Occipital lobe (tissue), 2 donors: ENCODE measurements around the gene RBMS3. TPM values are rescaled to one million over a fixed set of nuclear protein-coding genes. Genes with fewer than 3 reads are reported as not detected.

Source experiments
- DNase-seq: peaks from one replicate; lab custom pipeline; 2025; lab: John Stamatoyannopoulos, UW
- total RNA-seq: library from RNA; depleted of rRNA; stranded (reverse); fragments of >200 nt; gene quantifications from one replicate; pipeline ENCODE4 v1.2.3, GENCODE V29; 2014

Gene RBMS3
- total RNA-seq, 1 donor from 2014 or later, result 19.8 TPM

DNA sequence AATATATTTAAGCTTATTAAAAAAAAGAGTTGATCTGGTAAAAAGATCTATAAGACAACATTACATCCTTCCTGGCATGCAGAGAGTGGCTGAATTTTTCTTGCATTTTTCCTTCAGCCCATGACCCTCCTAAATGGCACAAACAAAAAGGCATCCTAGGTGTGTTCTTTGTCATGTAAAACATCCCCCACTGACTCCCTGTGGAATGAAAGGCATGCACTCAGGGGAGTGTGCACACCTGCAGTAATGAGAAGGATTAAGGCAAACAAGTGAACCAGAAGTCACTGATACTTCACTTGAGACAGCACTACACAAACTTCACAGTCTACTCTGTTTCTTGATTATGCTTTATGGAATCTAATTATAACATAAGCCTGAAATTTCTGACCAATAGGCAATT lies 195.0 kb downstream of the RBMS3 start:
- no peak for DNase-seq

GRCh38 chr3:29478611-29479010 lies 197.7 kb downstream of the RBMS3 start:
- no peak for DNase-seq

DNA sequence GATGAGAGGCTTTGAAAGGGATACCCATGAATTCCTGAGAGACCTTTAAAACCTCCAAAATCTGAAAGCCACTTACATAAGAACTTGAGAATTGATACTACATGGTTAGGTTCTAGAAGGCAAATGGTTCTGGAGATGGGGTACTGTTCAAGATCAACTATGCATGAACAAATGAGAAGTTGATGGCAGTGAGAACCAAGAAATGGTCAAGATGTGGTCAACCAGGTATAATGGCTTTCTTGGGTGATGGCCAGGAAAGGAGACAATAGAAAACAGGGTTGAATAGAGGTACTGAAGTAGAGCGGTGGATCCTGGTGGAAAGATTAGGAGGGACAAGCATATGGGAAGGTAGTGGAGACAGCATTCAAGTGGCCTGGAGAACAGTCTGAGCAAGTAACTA lies 200.4 kb downstream of the RBMS3 start:
- DNase-seq, result no peak

DNA sequence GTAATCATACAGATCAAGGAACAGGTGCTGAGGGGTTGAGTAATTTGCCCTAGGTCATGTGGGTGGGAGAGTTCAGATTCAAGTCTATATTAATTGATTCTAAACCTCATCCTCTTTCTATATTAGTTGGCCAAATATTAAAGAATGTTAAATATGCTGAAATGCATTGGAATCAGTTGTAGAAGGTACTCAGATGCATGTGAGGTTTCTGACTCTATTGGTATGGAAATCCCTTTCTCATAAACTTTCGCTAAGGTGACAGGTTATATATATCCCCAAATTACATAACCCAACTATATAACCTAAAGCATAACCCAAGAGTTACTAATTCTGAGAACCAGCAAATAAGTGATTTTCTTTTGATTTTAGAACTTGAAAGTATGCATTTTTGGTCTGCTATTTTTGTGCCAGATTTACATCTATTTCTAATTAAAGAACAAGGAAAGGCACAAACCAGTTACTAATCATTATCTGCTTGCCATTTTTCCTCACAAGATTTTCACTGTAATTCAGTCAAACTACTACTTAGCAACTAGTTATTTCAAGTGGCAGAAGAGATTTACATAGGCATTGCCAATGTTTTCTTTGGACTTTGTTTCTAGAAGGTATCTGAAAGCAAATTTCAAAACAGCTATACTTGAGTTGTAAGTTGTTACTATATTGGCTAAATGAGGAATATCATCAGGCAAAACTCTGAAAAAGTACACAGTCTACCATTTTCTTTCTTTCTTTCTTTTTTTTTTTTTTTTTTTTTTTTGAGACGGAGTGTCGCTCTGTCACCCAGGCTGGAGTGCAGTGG lies 201.3 kb downstream of the RBMS3 start:
- DNase-seq, result no peak

- DNase-seq, result no peak
Observed at GRCh38 chr3:29484633-29485032, 203.8 kb downstream of the RBMS3 start.

- no peak for DNase-seq
Observed at GRCh38 chr3:29486096-29486495, 205.2 kb downstream of the RBMS3 start.

DNA sequence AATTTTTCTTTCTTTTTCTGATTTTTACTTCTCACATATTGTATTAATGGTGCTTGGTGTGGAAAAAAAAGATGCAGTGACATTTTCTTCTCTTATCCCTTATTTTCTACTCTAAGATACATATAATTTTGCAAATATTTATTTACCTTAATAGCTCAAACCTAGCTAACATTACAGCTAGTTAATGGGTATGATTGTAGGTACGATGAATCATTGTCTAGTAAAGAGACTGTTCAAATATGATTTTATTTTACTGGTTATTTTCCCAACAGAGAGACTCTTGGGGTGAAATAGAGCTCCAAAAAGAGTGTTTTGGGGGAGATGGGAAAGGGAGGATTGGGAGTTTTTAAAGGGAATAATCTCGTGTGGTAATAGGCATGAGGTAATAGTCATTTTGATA lies 206.0 kb downstream of the RBMS3 start:
- no peak for DNase-seq

DNA sequence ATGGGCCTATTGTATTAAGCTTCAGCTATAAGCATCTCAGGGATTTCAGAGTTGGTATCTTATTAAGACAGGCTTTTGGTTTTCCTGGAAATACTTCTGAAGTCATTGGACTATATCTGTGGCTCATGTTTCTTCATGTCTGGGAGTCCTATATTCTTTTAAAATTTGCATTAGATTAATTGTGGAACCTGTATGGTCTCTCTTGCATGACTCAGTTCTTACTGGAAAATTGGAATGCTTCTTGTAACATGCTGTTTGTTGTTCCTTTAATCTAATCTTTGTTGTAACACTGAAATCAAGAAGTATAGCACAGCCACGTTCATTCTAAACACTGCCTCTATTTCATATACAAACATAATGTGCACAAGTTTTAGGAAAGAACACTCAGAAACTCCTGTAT lies 208.1 kb downstream of the RBMS3 start:
- no peak for DNase-seq

- no peak for DNase-seq
Observed at GRCh38 chr3:29493109-29493508, 212.2 kb downstream of the RBMS3 start.

GRCh38 chr3:29494305-29495036 lies 213.6 kb downstream of the RBMS3 start:
- DNase-seq, result no peak

DNA sequence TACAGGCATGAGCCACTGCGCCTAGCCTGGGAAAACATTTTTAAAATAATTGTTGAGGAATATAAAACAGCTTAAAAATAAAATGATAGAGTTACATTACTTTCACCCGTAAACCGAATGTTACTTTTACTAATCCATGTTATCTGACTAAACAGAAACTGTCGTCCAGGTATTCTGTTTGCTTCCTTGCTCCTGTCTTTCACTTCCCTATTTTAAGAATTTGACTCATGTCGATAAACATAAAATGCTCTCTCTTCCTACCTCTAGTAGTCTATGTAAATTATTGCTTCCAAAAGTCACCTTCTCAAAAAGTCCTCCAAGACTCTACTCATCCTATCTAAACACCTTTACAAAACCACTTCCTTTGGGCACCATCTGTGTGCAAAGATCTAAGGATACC lies 216.4 kb downstream of the RBMS3 start:
- DNase-seq, result no peak

DNA sequence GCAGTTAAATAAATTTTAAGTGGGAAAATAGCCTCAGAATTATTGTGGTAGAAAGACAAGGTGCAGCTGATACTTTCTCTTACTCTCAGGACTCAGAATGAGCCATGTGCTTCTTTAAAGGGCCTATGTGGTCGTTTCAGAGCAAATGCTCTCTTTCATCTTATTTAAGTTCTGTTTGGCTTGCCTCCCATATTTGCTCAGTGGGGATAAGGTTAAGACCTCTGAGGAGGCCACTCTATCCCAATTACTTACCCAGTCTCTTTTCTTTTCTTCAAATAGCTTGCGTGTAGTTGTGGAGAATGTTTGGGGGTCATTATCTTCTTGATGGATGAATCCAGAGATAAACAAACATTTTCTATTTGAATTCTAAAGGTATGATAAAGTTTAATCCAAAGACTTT lies 221.9 kb downstream of the RBMS3 start:
- DNase-seq, result no peak

- no peak for DNase-seq
Observed at GRCh38 chr3:29503314-29503713, 222.4 kb downstream of the RBMS3 start.

DNA sequence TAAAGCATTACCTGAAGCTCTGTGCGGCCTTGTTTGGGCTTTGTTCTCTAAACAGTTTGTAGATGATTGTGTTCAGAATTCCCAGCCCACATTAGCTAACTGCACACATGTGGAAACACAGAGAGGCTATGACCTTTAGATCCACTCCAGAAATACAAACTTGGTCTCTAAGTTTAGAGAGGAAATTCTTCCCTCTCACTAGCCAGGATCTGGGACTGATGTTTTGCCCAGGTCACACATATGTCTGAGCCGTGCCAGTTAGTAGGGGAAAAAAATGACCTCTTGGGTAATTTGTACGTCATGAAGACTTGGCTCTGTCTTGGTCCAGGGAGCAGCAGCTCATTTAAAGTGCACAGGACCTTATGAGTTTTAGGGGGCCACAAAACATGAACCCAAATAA lies 223.1 kb downstream of the RBMS3 start:
- no peak for DNase-seq

DNA sequence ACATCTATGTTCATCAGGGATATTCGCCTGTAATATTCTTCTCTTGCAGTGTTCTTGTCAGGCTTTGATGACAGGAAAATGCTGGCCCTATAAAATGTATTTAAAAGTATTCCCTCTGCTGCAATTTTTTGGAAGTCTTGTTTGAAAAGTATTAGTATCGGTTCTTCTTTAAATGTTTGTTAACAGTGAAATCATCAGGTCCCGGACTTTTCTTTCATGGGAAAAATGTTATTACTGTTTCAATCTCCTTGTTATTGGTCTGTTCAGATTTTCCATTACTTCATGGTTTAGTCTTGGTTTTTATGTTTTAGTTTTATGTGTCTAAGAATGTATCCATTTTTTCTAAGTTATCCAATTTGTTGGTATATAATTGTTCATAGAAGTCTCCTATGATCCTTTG lies 225.6 kb downstream of the RBMS3 start:
- no peak for DNase-seq

DNA sequence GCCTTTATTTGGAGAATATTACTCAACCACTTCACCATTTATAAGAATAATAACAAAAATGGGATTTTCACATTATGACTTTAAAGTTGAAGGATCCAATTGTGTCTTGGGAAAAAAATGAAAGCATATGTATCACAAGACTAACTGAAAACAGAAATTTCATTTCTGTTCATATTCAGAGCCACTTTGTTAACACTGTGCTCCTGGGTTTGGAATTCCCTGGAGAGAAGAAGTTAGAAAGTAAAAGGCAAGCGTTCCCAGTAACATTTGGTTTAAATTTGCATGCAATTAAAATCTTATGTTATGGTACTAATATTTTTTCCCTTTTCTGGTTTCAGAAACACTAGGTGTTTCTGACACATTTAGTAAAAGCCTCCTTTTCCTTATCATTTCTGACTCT lies 230.8 kb downstream of the RBMS3 start:
- DNase-seq, result no peak

DNA sequence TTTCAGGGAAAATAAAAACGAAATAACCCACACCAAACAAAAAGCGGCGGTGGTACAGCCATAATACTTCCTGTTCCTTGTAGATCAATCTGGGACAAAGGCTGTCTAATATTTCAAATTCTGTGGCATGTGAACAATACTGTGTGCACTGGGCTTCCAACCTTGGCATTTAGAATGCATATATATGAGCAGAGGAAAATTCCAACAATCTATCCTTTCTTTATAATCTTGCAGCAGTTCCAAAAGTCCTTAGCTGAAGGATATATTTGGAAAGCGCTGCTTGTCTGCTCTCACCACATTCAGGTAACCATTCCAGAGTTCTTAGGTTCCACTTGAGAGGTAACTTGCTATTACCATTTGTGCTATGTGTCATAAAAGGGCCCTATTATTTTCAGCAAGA lies 231.8 kb downstream of the RBMS3 start:
- DNase-seq, result no peak

DNA sequence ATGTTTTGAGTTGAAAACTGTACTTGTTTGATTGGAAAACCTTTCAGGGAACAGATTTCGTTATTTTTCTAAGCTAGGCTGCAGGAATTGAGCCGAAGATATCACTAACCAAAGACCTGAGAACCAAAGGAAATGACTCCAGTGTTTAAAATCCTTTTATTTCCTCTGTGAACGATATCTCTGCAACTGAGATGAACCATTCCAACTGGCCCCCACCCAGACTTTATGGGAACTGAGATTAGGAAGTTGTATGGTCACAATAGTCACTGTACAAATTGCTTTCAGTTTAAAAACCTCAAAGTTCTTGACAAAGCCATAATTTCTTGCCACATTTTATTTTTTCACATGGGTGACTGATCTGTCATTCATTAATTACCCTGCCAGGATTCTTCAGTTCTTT lies 232.4 kb downstream of the RBMS3 start:
- no peak for DNase-seq

DNA sequence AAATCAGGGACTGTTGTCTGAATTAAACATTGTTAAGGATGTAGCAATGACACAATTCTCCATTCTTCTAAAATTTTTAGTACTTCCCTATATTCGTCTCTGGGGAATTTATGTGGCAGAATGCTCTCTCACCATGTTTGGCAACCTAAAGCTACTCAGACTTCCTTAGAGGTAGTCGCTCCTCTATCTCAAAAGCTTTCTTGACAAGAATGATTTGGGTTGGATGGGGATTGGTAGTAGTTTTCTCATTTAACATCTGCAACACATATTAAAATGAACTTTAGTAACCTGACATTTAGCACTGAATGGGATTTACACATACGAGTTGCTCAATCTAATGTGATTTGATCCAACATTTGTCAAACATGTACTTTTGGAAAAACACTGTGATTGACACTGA lies 233.3 kb downstream of the RBMS3 start:
- DNase-seq, result no peak

GRCh38 chr3:29514912-29515311 lies 234.0 kb downstream of the RBMS3 start:
- no peak for DNase-seq

- DNase-seq, result no peak
Observed at GRCh38 chr3:29515451-29515850, 234.6 kb downstream of the RBMS3 start.

GRCh38 chr3:29516164-29516563 lies 235.3 kb downstream of the RBMS3 start:
- no peak for DNase-seq

DNA sequence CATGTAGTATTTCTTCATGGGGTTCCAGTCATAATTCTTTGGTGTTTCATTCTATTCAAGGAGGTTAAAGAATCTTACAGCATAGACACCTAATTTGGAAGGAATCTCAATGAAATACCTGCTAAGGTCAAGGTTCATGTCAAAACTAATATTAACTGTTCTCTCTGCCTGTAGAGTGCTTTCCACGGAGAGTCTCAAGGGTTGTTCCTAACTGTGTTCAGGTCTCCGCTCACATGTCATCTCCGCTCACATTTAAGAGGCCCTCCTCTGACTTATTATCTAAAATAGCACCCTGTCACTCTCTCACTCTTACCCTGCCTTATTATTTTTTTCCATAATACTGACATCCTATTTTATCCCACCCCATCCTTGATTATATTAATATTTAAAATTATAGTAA lies 239.9 kb downstream of the RBMS3 start:
- DNase-seq, result no peak
